ENCODE measurements around the gene LYPD6B.

- TF ChIP-seq, protein P1, sequence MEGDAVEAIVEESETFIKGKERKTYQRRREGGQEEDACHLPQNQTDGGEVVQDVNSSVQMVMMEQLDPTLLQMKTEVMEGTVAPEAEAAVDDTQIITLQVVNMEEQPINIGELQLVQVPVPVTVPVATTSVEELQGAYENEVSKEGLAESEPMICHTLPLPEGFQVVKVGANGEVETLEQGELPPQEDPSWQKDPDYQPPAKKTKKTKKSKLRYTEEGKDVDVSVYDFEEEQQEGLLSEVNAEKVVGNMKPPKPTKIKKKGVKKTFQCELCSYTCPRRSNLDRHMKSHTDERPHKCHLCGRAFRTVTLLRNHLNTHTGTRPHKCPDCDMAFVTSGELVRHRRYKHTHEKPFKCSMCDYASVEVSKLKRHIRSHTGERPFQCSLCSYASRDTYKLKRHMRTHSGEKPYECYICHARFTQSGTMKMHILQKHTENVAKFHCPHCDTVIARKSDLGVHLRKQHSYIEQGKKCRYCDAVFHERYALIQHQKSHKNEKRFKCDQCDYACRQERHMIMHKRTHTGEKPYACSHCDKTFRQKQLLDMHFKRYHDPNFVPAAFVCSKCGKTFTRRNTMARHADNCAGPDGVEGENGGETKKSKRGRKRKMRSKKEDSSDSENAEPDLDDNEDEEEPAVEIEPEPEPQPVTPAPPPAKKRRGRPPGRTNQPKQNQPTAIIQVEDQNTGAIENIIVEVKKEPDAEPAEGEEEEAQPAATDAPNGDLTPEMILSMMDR (IDR thresholded peaks at IDR 0.05; ENCODE audit: low read length) = no peak
- TF ChIP-seq EZH2 (optimal IDR thresholded peaks at IDR 0.05; ENCODE audit: low read depth, low read length) (no peak), EZH2phosphoT487 (IDR thresholded peaks at IDR 0.05; ENCODE audit: low read length) (no peak)
Measured at GRCh38 chr2:149146876-149147275, 108.4 kb downstream of the LYPD6B start.
